Dedifferentiated amniotic fluid mesenchymal stem cell (primary cell): ENCODE measurements around the gene WNT3A.

Experiments used
- DNase-seq: peaks from one replicate; pipeline ENCODE4 v3.0.0-alpha.2; 2016; ENCODE audit errors: extremely low spot score

Gene WNT3A

GRCh38 chr1:228070173-228070572 lies 63.4 kb downstream of the WNT3A start:
- no peak for DNase-seq

DNA sequence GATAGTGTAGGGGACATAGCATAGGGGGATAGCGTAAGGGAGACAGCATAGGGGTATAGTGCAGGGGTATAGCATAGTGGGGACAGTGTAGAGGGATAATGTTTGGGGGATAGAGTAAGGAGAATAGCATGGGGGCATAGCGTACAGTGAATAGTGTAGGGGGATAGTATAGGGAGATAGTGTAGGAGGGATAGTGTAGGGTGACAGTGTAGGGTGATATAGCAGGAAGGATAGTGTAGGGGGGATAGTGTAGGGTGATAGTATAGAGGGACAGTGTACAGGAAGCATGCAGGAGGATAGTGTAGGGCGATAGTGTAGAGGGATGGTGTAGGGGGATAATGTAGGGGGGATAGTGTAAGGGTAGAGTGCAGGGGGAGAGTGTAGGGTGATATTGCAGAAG lies 64.1 kb downstream of the WNT3A start:
- no peak for DNase-seq

DNA sequence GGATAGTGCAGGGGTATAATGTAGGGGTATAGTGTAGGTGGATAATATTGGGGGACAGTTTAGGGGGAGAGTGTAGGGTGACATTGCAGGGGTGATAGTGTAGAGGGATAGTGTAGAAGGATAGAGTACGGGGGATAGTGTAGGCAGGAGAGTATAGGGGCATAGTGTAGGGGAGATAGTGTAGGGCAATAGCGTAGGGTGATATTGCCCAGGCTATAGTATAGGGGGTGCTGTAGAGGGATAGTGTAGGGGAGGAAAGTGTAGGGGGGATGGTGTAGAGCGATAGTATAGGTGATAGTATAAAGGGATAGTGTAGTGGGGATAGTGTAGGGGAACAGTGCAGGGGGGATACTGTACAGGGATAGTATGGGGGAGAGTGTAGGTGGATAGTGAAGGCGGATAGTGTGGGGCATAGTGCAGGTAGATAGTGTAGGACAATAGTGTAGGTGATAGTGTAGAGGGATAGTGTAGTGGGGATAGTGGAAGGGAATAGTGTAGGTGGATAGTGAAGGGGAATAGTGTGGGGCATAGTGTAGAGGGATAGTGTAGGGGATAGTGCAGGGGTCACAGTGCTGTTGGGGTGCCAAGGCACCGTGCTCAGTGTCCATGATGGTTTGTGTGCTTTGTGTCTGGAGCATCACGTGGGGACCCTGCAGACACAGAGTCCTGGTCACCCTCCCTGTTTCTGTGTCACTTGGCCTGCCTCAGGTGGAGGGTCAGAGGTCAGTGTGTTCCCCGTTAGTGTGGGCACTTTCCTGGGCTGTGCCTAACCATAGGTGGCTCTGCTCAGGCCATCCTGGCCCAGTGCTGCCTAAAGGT lies 65.2 kb downstream of the WNT3A start:
- no peak for DNase-seq

DNA sequence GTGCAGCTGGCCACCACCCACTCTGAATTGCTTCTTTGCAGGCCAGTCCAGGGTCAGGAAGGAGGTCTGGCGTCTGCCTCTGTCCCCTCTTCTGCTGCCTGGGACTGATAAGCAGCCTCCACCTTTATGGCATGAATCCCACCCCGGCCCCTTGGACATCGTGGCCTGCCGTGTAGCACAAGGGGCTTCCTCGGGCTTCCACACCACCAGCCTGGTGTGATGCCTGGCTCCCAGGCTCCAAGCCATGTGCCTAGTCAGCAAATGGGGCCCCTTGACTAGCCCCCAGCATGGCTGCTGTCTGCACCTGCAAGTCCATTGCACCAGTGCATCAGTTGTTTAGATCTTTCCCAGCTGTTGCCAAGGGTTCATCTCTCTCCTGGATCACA lies 65.9 kb downstream of the WNT3A start:
- no peak for DNase-seq

DNA sequence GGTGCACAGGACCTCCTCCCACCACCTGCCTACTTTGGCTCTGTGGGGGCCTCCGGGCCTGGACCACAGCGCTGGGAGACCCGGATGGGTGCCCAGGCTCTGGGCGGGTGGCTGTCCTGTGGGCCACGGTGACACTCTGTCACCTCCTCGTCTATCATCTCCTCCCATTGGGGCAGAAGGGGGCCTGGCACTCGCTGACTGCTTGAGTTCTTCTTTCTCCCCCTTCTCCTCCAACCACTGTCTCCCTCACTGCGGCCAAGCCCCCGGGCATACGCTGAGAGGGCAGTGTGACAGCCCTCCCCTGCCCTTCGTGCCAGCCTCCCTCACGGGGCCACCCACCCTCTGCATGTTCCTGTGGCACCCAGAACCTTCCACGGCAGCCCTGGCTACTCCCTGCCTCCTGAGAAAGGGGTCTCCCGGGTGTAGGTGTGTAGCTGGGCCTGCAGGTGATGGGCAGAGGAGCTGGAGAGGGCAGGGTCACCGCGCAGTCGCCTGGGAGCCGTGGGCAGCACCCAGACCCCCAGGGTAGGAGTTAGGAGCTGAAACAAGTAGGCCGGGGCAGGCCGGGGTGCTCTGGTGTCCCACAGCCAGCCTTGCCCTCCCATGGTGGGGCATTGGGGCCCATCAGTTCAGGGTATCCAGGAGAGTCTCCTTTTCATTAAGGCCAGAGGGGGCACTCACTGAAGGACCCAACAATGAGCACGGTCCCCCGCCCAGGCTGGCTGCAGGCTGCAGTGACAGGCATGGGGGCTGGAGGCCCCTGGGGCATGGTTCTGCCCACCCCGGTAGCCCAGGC lies 66.5 kb downstream of the WNT3A start:
- DNase-seq = no peak

DNA sequence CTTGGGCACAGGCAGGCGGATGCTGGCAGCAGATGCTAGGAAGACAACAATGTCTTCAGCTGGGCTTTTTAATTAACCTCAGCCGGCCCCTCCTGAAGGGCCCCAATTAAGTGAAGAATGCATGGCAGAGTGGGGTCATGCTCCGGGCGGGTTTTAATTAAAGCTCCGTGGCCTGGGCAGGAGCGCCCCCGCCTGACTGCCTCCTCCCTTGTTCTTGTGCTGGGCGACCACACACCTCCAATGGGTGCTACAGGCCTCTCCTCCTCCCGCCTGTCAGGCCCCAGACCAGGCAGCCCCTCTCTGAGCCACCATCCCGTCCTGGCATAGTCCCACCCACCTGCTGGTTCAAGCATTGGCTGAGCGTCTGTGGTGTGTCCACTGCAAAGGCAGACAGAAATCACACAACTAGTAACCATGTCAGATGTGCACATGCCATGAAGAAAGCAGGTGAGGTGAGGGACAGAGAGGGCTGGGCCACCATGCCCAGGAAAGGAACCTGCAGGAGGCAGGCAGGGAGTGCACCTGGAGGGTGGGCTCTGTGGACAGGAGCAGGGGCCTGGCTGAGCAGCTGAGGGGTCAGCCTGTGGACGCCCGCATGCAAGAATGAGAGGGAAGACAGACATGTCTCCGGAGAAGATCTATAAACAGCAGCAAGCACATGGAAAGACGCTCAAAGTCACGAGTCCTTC lies 67.2 kb downstream of the WNT3A start:
- no peak for DNase-seq

DNA sequence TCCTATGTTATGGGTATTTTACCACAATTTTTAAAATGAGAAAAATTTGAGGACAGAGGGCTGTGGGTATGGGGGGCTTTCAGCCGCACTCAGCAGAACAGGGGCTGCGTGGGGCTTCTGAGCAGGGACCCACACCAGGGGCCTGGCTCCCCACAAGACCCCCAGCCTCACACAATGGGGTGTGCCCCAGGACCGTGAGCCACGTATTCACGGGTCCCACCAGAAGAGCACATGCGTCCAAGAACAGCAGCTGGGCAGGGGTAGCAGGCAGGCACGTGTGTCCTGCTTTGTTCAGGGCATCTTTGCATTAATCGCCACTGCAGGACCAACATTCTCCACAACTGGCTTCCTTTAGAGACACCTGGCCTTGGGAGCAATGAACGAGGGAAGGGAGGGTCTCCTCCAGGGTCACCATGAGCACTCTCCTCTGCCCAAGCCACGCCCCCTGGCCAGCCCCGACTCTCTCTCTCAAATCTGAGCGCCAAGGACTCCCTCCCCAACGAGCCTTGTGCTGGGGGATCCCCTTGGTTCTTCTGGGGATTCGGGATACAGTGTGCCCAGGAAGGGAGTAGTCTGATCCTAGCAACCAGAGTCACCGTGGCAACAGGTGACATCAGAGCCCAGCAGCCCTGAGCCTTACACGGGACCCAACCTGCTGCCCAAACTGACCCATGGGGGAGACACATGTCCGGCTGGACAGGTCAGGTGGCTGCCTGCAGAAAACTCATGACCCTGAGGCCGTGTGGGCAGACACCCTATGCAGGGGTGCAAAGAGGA lies 68.3 kb downstream of the WNT3A start:
- DNase-seq = no peak

DNA sequence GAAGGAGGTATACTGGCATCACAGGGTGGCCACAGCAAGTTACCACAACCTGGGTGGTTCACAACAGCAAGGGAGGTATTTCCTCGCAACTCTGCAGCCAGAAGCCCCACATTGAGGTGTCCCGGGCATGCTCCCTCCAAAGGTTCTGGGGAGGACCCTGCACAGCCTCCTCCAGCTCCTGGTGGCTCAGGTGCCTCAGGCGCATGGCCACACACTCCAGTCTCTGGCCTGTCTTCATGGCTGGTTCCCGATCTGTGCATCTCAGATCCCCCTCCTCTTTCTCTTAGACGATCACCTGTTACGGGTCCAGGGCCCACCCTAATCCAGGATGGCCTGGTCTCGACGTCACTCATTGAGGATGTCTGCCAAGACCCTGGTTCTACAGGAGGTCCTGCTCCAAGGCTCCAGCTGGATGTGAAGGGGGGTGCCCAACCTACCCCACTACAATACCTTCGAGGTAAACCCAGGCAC lies 69.0 kb downstream of the WNT3A start:
- DNase-seq = no peak

DNA sequence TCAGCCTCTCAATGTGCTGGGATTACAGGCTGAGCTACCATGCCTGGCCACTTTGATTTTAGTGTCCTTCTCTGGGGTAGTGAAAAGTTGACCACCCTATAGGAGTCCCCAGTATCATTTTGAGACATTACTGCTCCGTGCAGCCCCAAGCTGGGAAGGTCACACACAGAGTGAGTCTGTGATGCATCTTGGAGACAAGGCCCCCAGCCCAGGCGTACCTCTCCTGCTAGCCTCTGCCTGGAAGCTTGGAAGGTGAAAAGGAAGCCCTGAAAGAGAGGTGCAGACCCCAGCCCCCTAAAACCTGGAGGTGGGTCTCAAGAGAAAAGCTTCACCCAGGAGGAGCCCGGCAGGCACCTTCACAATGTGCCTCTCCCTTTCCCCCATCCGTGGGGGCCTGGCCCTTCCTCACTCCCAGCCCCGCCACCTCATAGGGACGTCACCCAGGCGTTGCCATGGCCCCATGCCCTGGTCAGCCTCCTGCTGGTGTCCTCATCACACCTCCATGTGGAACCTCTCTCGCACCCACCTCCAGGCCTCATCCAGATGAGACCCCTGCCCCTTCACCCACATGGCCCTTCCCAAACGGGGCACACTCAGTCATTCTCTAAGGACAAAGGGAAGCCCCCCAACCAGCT lies 70.1 kb downstream of the WNT3A start:
- DNase-seq = no peak

- no peak for DNase-seq
These were observed 71.0 kb downstream of the WNT3A start for GRCh38 chr1:228077565-228078330.

GRCh38 chr1:228079013-228079412 lies 72.2 kb downstream of the WNT3A start:
- no peak for DNase-seq

GRCh38 chr1:228079601-228080263 lies 72.9 kb downstream of the WNT3A start:
- no peak for DNase-seq

- no peak for DNase-seq
These were observed 74.3 kb downstream of the WNT3A start for GRCh38 chr1:228081144-228081543.

DNA sequence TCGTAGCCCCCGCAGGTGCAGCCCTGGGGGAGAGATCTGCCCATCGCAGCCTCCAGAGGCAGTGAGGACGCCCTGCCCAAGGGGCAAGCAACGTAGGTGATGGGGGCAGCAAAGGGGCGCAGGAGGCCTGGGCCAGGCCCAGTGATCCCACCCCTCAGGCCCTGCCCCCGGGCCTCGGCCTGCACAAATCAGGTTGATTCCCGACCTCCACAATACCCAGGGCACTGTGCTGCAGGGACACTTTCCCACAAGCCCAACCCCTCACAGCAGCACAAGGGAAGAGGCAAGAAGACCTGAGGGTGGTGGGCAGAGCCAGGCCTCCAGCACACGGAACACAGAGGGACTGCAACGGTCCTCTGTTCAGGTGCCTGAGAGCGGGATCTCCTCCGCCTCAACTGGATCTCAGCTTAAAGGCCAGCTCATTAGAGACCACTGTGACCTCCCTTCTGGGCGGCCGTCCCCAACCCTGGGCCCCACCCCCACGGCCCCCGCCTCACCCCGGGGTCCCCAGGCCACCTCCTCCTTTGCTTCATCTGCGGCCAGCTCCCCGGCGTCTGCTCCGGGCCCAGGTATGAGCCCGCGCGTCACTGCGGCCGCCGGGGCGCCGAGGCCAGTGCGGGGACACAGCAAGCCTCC lies 74.9 kb downstream of the WNT3A start:
- DNase-seq = no peak

GRCh38 chr1:228082214-228082917 lies 75.6 kb downstream of the WNT3A start, which contains the start of gene ARF1:
Gene ARF1 (plus strand): TSS chr1:228082708. CDS start chr1:228097115, 14,407 bp downstream.
- DNase-seq = peak; percentile 88

DNA sequence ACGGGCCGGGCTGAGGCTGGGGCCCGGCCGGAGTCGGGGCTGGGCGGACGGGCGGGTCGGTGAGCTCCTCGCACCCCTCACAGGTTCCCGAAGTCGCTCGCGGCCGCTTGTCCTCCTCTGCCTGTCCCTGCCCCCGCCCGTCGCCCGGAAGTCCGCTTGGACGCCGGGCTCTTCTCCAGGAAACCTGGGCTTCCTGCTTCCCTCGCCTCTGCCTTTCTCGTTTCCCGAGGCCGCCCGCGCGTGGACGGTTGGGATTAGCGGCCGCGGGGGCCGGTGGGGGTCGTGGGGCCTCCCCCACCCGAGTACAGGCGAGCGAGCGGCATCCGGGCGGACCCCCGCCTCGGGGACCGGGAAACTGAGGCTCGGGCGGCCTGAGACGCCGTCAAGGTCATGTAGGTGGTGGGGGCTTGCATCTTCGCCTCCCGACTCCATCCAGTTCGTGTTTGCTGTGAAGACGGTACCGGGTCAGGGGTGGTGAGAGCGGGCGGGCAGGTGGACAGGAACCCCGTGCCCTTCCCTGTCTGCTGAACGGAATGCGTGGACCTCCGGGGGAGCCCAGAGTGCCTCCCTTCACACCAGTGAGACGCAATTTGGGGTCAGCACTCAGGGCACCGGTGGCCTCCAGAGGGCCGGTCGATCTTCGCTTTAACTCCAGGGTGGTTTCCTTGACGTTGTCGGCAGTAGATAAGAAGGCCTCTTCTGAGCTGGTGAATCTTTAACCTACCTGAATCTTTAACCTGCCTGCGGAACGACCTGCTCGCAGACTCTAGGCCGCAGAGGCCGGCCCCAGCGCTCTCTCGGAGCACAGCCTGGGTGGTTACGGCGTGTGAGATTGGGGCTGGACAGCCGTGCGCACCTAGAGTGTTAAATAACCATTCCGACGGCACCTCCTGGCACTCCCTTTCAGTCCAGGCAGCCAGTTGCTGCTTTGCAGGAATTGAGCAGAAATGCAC lies 76.4 kb downstream of the WNT3A start:
- no peak for DNase-seq

GRCh38 chr1:228083871-228084278 lies 77.1 kb downstream of the WNT3A start:
- no peak for DNase-seq
